OCI-LY7 (cell line): ENCODE data around the gene LGALS3. TPM values are rescaled to one million over a fixed set of nuclear protein-coding genes. Genes with fewer than 3 reads are reported as not detected.

Experiments
- BruUV-seq: library from RNA; stranded (reverse); fragments of 400-500 nt; replicated peaks from 2 replicates; lab custom pipeline; 2021; lab: Mats Ljungman, UMichigan
- CTCF ChIA-PET: fragments of 300-600 bp; sonication (Branson Sonifier 250); formaldehyde crosslinking; loops from one replicate; lab custom pipeline; 2022; ENCODE audit warnings: antibody characterized with exemption; ENCODE audit not compliant: unreplicated experiment; lab: Charles Lee
- POLR2A ChIA-PET: fragments of 300-600 bp; sonication (Branson Sonifier 250); formaldehyde crosslinking; loops from one replicate; lab custom pipeline; 2022; ENCODE audit warnings: antibody characterized with exemption; lab: Charles Lee
- DNase-seq: peaks from one replicate; pipeline ENCODE4 v3.0.0-alpha.2; 2015; ENCODE audit warnings: low spot score
- H2AFZ ChIP-seq: fragments of 200-600 bp; sonication (generic), shearing (Covaris generic); 2 replicates; pipeline ENCODE4 v1.6.1; 2014; ENCODE audit warnings: mild to moderate bottlenecking, antibody characterized with exemption, low read length, moderate library complexity
- H3K27ac ChIP-seq: fragments of 200-600 bp; sonication (generic); 2 replicates; pipeline ENCODE4 v1.5.1; 2014; ENCODE audit warnings: mixed run types, low read depth, mild to moderate bottlenecking, moderate library complexity, low read length, inconsistent platforms; ENCODE audit not compliant: poor library complexity, severe bottlenecking
- H3K36me3 ChIP-seq: fragments of 200-600 bp; sonication (generic); 2 replicates; pipeline ENCODE4 v1.6.1; 2014; ENCODE audit warnings: mild to moderate bottlenecking, antibody characterized with exemption, low read length, moderate library complexity, mixed read lengths; ENCODE audit not compliant: insufficient read depth
- H3K4me1 ChIP-seq: fragments of 200-600 bp; sonication (generic); 2 replicates; pipeline ENCODE4 v1.5.1; 2014; ENCODE audit warnings: mild to moderate bottlenecking, low read length; ENCODE audit not compliant: insufficient read depth, poor library complexity, severe bottlenecking
- H3K4me2 ChIP-seq: fragments of 200-600 bp; sonication (generic); 2 replicates; pipeline ENCODE4 v1.6.1; 2014; ENCODE audit warnings: mild to moderate bottlenecking, low read length
- H3K4me3 ChIP-seq: fragments of 200-600 bp; sonication (generic); 2 replicates; pipeline ENCODE4 v1.5.1; 2014; ENCODE audit warnings: mild to moderate bottlenecking, low read depth, low read length; ENCODE audit not compliant: poor library complexity, severe bottlenecking
- H3K79me2 ChIP-seq: fragments of 200-600 bp; sonication (generic); 2 replicates; pipeline ENCODE4 v1.6.1; 2016; ENCODE audit warnings: low read depth, mild to moderate bottlenecking, low read length, moderate library complexity, mixed read lengths; ENCODE audit not compliant: insufficient read depth
- H3K9me2 ChIP-seq: fragments of 200-600 bp; sonication (generic); 2 replicates; pipeline ENCODE4 v1.6.1; 2016; ENCODE audit warnings: mild to moderate bottlenecking, low read length, mixed read lengths; ENCODE audit not compliant: insufficient read depth
- H3K9me3 ChIP-seq: fragments of 200-600 bp; sonication (generic); 2 replicates; pipeline ENCODE4 v1.6.1; 2014; ENCODE audit warnings: mild to moderate bottlenecking, mixed run types, low read length, mixed read lengths
- H4K20me1 ChIP-seq: fragments of 200-600 bp; sonication (generic); 2 replicates; pipeline ENCODE4 v1.6.1; 2014; ENCODE audit warnings: mild to moderate bottlenecking, antibody characterized with exemption, low read length, moderate library complexity, mixed read lengths; ENCODE audit not compliant: insufficient read depth
- CTCF ChIP-seq: fragments of 200-600 bp; sonication (generic); conservative IDR thresholded peaks from 2 replicates; pipeline ENCODE4 v1.5.1; 2014; ENCODE audit warnings: mild to moderate bottlenecking, antibody characterized with exemption, low read length, moderate library complexity, mixed read lengths
- EZH2phosphoT487 ChIP-seq: fragments of 200-600 bp; sonication (generic); IDR thresholded peaks from 2 replicates; pipeline ENCODE4 v1.6.1; 2018; ENCODE audit warnings: low read depth, borderline replicate concordance, mild to moderate bottlenecking, mixed run types, antibody characterized with exemption, low read length, moderate library complexity, mixed read lengths
- intact Hi-C: fragments of 100-400 bp; cut with micrococcal nuclease; formaldehyde crosslinking; loops from one replicate; pipeline ENCODE4 v1.10.0; 2022; ENCODE audit not compliant: unreplicated experiment
- total RNA-seq, 2 experiments: library from RNA; depleted of rRNA in 1 of 2; stranded (reverse); fragments of >200 nt in 1 of 2; shearing (Covaris generic) in 1 of 2; gene quantifications; 2 replicates each; pipeline ENCODE4 v1.2.3, GENCODE V29; 2014 to 2022

Gene LGALS3
- total RNA-seq, 2 experiments from 2014 or later = not detected

GRCh38 chr14:55101698-55102097 is 27.4 kb upstream of the LGALS3 start:
- peak overlapping the region; percentile 68 for H3K4me2 ChIP-seq
- H2AFZ ChIP-seq = peak overlapping the region; percentile 82
- peak overlapping the region; percentile 34 for H3K4me3 ChIP-seq
- no peaks in the 10 kb centered on the region for H3K79me2 ChIP-seq
- H4K20me1 ChIP-seq = no peaks in the 10 kb centered on the region
- H3K9me2 ChIP-seq = no peaks in the 10 kb centered on the region
- H3K36me3 ChIP-seq = peaks cover 7% of the 10 kb centered on the region; the same call in 1 of the 2 replicates
- no peak for DNase-seq
- BruUV-seq = TSS peak; percentile 75
- intact Hi-C loops = loop anchor here (5.0 to 10.0 kb wide), 2 partner anchors 91 to 483 kb away; partner anchors contain the start of genes DLGAP5 and KTN1
- H3K4me1 ChIP-seq = peaks cover 46% of the 10 kb centered on the region
- no peaks in the 10 kb centered on the region; the same call in 1 of the 2 replicates for H3K9me3 ChIP-seq
- peak overlapping the region; percentile 92 for H3K27ac ChIP-seq
- POLR2A ChIA-PET = interaction anchor here (0.9 to 2.1 kb wide), 3 partner anchors 29 to 58 kb away, joined by 3 to 7 read pairs (median 5); no protein-coding TSS in a partner anchor
- CTCF ChIA-PET = no interaction called here
- TF ChIP-seq EZH2phosphoT487 (no peak), CTCF (no peak)

- Histone ChIP-seq H2AFZ (peak overlapping the region; percentile 82), H3K79me2 (no peaks in the 10 kb centered on the region), H3K4me1 (peaks cover 46% of the 10 kb centered on the region), H3K36me3 (peaks cover 7% of the 10 kb centered on the region; the same call in 1 of the 2 replicates), H3K4me3 (peak overlapping the region; percentile 34), H3K9me3 (no peaks in the 10 kb centered on the region; the same call in 1 of the 2 replicates), H3K9me2 (no peaks in the 10 kb centered on the region), H3K27ac (peak overlapping the region; percentile 92), H3K4me2 (peak overlapping the region; percentile 68), H4K20me1 (no peaks in the 10 kb centered on the region)
- POLR2A ChIA-PET = interaction anchor here (0.6 to 2.1 kb wide), 12 partner anchors 10 to 168 kb away, joined by 3 to 14 read pairs (median 3); partner anchors contain the start of genes DLGAP5 and MAPK1IP1L
- peak; percentile 94 for DNase-seq
- intact Hi-C loops = loop anchor here (5.0 to 10.0 kb wide), 2 partner anchors 90 to 483 kb away; partner anchors contain the start of genes DLGAP5 and KTN1
- BruUV-seq = no TSS peak
- CTCF ChIA-PET = interaction anchor here (1.0 to 1.1 kb wide), 3 partner anchors 11 to 51 kb away, joined by 3 to 6 read pairs (median 3); partner anchors contain the start of gene MAPK1IP1L
- no peak for TF ChIP-seq CTCF
- TF ChIP-seq EZH2phosphoT487 = no peak
Observed at GRCh38 chr14:55102141-55102621, 26.9 kb upstream of the LGALS3 start.
